Frontal cortex (tissue), 1 donor: ENCODE results near the gene HSPB7. TPM values are rescaled to one million over a fixed set of nuclear protein-coding genes. Genes with fewer than 3 reads are reported as not detected.

ENCODE experiments used
- small RNA-seq: library from RNA; depleted of rRNA; stranded (forward); fragments of <200 nt; gene quantifications from one replicate; pipeline ENCODE3, GENCODE V24; 2014
- total RNA-seq: library from RNA; depleted of rRNA; stranded (reverse); fragments of >200 nt; gene quantifications from one replicate; pipeline ENCODE4 v1.2.3, GENCODE V29; 2014

Gene HSPB7
- total RNA-seq, 1 donor from 2014 or later = not detected

Small RNA genes within 50 kb of the gene (small RNA-seq; reads per million reads assigned to genes)
- not detected for gene AL355994.1
- not detected for gene AL355994.5

Other genes starting within 250 kb of the HSPB7 start
- 2.9 TPM for gene UQCRHL, start 210.4 kb downstream of the HSPB7 start, total RNA-seq
- gene SPEN, start 170.3 kb downstream of the HSPB7 start, total RNA-seq = 58.3 TPM
- 46.9 TPM for gene ZBTB17, start 41.9 kb downstream of the HSPB7 start, total RNA-seq
- 0.82 TPM for gene SRARP, start 13.8 kb downstream of the HSPB7 start, total RNA-seq
- 0.41 TPM for gene CLCNKA, start 4.0 kb upstream of the HSPB7 start, total RNA-seq
- gene CLCNKB, start 25.7 kb upstream of the HSPB7 start, total RNA-seq = under 0.01 TPM
- gene FAM131C, start 55.6 kb upstream of the HSPB7 start, total RNA-seq = 1.2 TPM
- 1.2 TPM for gene EPHA2, start 138.0 kb upstream of the HSPB7 start, total RNA-seq
- gene ARHGEF19, start 194.6 kb upstream of the HSPB7 start, total RNA-seq = 1.2 TPM
- gene CPLANE2, start 219.1 kb upstream of the HSPB7 start, total RNA-seq = 16.7 TPM